H1 (cell line): ENCODE data around the gene FAM53B. TPM values are rescaled to one million over a fixed set of nuclear protein-coding genes. Genes with fewer than 3 reads are reported as not detected.

ENCODE experiments used
- MAFK ChIP-seq: IDR thresholded peaks from 2 replicates; pipeline ENCODE4 v1.6.1; 2012; ENCODE audit warnings: low read depth, mild to moderate bottlenecking, improper control_type of control experiment, low read length
- SRF ChIP-seq: IDR thresholded peaks from 2 replicates; pipeline ENCODE4 v1.6.1; 2011; ENCODE audit warnings: mild to moderate bottlenecking, low read depth, low read length, moderate library complexity
- polyA plus RNA-seq, 7 experiments: library from polyadenylated mRNA; depleted of rRNA in 3 of 7; stranded (reverse) in 5 of 7; unstranded in 2 of 7; fragments of >200 nt in 5 of 7; fragments of 200-250 nt in 2 of 7; gene quantifications; 1 replicate in 5 of 7; 2 replicates in 1 of 7; 4 replicates in 1 of 7; pipeline versions ENCODE4 v1.2.1 to v1.2.3, GENCODE V29; 2011 to 2013; ENCODE audit warnings: missing spikeins in 2 of 7, mixed read lengths in 2 of 7
- total RNA-seq: library from RNA; stranded (reverse); fragmentation: NEBNext Ultra II Directional; extraction: Animal tissue kit (Norgen Biotek cat#: 25700); gene quantifications from 2 replicates; pipeline ENCODE4 v1.2.1, GENCODE V29; 2021

Gene FAM53B
- total and polyA plus RNA-seq, 2 of the 8 experiments (the other 6 are each of a cell fraction or from before 2014, with no cell fraction given) = 5.3 to 14.4 TPM

DNA sequence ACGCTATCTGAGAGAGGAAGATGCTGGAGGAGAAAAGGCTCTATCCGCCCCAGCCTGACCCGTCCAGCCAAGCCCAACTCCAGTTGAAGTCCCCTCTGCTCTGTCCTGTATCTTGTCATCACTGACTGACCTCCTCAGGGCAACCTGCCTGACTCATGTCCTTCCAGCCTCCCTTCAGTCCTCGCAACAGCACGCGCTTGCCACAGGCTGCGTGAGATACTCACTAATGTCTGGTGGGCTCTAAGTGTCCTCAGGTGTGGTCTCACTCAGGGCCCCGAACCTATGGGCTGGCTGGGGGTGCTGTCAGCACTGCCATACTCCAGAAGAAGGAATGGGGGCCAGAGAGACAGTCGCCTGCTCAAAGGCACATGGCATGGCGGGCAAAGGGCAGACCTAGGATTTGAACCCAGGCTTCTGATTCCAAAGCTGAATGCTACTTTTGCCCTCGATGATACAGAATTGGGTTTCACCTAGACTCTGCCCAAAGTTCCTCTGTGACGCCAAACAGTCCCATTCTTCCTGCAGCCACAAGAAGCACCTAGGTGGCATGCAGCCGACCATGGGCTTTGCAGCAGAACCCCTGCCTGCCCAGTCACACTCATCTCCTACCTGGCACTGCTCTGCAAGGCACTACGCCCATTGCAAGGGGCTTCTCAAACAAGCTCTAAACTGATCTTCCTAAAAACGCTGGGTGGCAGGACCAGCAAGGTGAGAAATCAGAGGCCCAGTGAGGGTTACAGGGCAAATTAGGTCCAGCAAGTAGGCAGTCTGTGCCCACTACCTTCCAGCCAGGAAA is 8.5 kb downstream of the FAM53B start (continued):
- TF ChIP-seq SRF (no peak), MAFK (no peak)
